SK-N-SH (cell line): ENCODE measurements around the gene LTK. TPM values are rescaled to one million over a fixed set of nuclear protein-coding genes. Genes with fewer than 3 reads are reported as not detected.

Experiments
- CTCF ChIA-PET: fragments of 300-600, 350-600 bp; formaldehyde crosslinking; extraction: SDS; loops from one replicate; lab custom pipeline; 2021; lab: Yijun Ruan, JAX
- POLR2A ChIA-PET: fragments of 350-600 bp; sonication (Branson Sonifier 250); formaldehyde crosslinking; extraction: SDS; loops from one replicate; lab custom pipeline; 2020; ENCODE audit warnings: antibody characterized with exemption, inconsistent platforms; lab: Yijun Ruan, JAX
- DNase-seq: peaks from one replicate; pipeline ENCODE4 v3.0.0; 2012
- H2AFZ ChIP-seq: fragments of 200-600 bp; sonication (generic); 2 replicates; pipeline ENCODE4 v1.8.1; 2016; ENCODE audit warnings: antibody characterized with exemption, mild to moderate bottlenecking, low read depth
- H3F3A ChIP-seq: fragments of 200-600 bp; sonication (generic); replicated peaks from 2 replicates; pipeline ENCODE3; 2016; ENCODE audit warnings: antibody characterized with exemption, mild to moderate bottlenecking; ENCODE audit not compliant: insufficient read depth
- H3K27ac ChIP-seq, 2 experiments: fragments of 200-500 bp in 1 of 2; fragments of 200-600 bp in 1 of 2; sonication (Bioruptor generic) in 1 of 2; sonication (generic), shearing (Covaris generic) in 1 of 2; 2 replicates each; pipeline versions ENCODE4 v1.5.1 to v1.6.1; 2014 to 2016; ENCODE audit warnings: low read depth in 2 of 2, inconsistent platforms in 1 of 2, low read length in 1 of 2, mild to moderate bottlenecking in 1 of 2, mixed read lengths in 1 of 2
- H3K27me3 ChIP-seq: fragments of 200-600 bp; sonication (generic), shearing (Covaris generic); 2 replicates; pipeline ENCODE4 v1.6.1; 2016; ENCODE audit warnings: mixed run types; ENCODE audit not compliant: insufficient read depth
- H3K36me3 ChIP-seq, 2 experiments: fragments of 200-500 bp in 1 of 2; fragments of 200-600 bp in 1 of 2; sonication (Bioruptor generic) in 1 of 2; sonication (generic) in 1 of 2; replicated peaks in 1 of 2; 2 replicates each; pipeline versions ENCODE3 to v1.5.1; 2014 to 2016; ENCODE audit warnings: low read length in 1 of 2, mild to moderate bottlenecking in 1 of 2; ENCODE audit not compliant: insufficient read depth in 2 of 2, control insufficient read depth in 1 of 2
- H3K4me1 ChIP-seq, 2 experiments: fragments of 200-500 bp in 1 of 2; fragments of 200-600 bp in 1 of 2; sonication (Bioruptor generic) in 1 of 2; sonication (generic), shearing (Covaris generic) in 1 of 2; 2 replicates each; pipeline versions ENCODE4 v1.5.1 to v1.6.1; 2014 to 2016; ENCODE audit warnings: low read depth in 1 of 2, low read length in 1 of 2, mixed run types in 1 of 2; ENCODE audit not compliant: insufficient read depth in 2 of 2, control insufficient read depth in 1 of 2
- H3K4me2 ChIP-seq: fragments of 200-600 bp; sonication (generic), shearing (Covaris generic); 2 replicates; pipeline ENCODE4 v1.6.1; 2017; ENCODE audit warnings: mixed run types
- H3K4me3 ChIP-seq, 2 experiments: fragments of 200-500 bp in 1 of 2; fragments of 200-600 bp in 1 of 2; sonication (Bioruptor generic) in 1 of 2; sonication (generic), shearing (Covaris generic) in 1 of 2; 2 replicates each; pipeline versions ENCODE4 v1.5.1 to v1.8.1; 2014 to 2016; ENCODE audit warnings: low read depth in 2 of 2, inconsistent platforms in 1 of 2, low read length in 1 of 2, mild to moderate bottlenecking in 1 of 2, mixed read lengths in 1 of 2, moderate library complexity in 1 of 2
- H3K79me2 ChIP-seq: fragments of 200-600 bp; sonication (generic); 2 replicates; pipeline ENCODE4 v1.8.1; 2017; ENCODE audit warnings: mild to moderate bottlenecking; ENCODE audit not compliant: insufficient read depth
- H3K9ac ChIP-seq: fragments of 200-600 bp; sonication (generic); 2 replicates; pipeline ENCODE4 v1.6.1; 2017; ENCODE audit warnings: mixed run types
- H3K9me2 ChIP-seq: fragments of 200-600 bp; sonication (generic); 2 replicates; pipeline ENCODE4 v1.6.1; 2017; ENCODE audit warnings: mixed run types
- H3K9me3 ChIP-seq: fragments of 200-600 bp; sonication (generic); 2 replicates; pipeline ENCODE4 v1.6.1; 2017; ENCODE audit warnings: mixed run types, mild to moderate bottlenecking, moderate library complexity
- H4K20me1 ChIP-seq: fragments of 200-600 bp; sonication (generic); 2 replicates; pipeline ENCODE4 v1.6.1; 2017; ENCODE audit warnings: mild to moderate bottlenecking, mixed run types; ENCODE audit not compliant: insufficient read depth
- CHD2 ChIP-seq: fragments of 150-350 bp; IDR thresholded peaks from 2 replicates; pipeline ENCODE4 v1.6.1; 2018; ENCODE audit warnings: low read length; ENCODE audit not compliant: partially characterized antibody
- ELF1 ChIP-seq: IDR thresholded peaks from 2 replicates; pipeline ENCODE4 v1.4.0; 2012
- EP300 ChIP-seq, 2 experiments: IDR thresholded peaks; 2 replicates each; pipeline versions ENCODE4 v1.4.0 to v1.6.1; 2012; ENCODE audit warnings: borderline replicate concordance in 1 of 2, low read depth in 1 of 2, low read length in 1 of 2
- EZH2phosphoT487 ChIP-seq: fragments of 200-600 bp; sonication (generic); IDR thresholded peaks from 2 replicates; pipeline ENCODE4 v1.6.1; 2017; ENCODE audit warnings: low read depth, mixed run types, mild to moderate bottlenecking, antibody characterized with exemption, moderate library complexity, borderline replicate concordance
- FOXJ3 ChIP-seq: sonication (generic); formaldehyde crosslinking; IDR thresholded peaks from 2 replicates; pipeline ENCODE4 v1.5.1; 2020; ENCODE audit warnings: mild to moderate bottlenecking, missing genetic modification reagents
- FOXM1 ChIP-seq: IDR thresholded peaks from 2 replicates; pipeline ENCODE4 v1.4.0; 2012; ENCODE audit warnings: low read depth, mild to moderate bottlenecking
- GABPA ChIP-seq: IDR thresholded peaks from 2 replicates; pipeline ENCODE4 v1.4.0; 2012; ENCODE audit warnings: low read depth, mild to moderate bottlenecking
- GATA2 ChIP-seq: sonication (generic); formaldehyde crosslinking; IDR thresholded peaks from 2 replicates; pipeline ENCODE4 v1.5.0; 2020; ENCODE audit warnings: mild to moderate bottlenecking, missing genetic modification reagents
- JUND ChIP-seq: IDR thresholded peaks from 2 replicates; pipeline ENCODE4 v1.4.0; 2012
- MEF2A ChIP-seq: IDR thresholded peaks from 2 replicates; pipeline ENCODE4 v1.4.0; 2012; ENCODE audit warnings: low read depth, borderline replicate concordance
- MXI1 ChIP-seq: IDR thresholded peaks from 2 replicates; pipeline ENCODE4 v1.6.1; 2012; ENCODE audit warnings: mild to moderate bottlenecking, low read depth, low read length, improper control_type of control experiment
- NRF1 ChIP-seq: IDR thresholded peaks from 2 replicates; pipeline ENCODE4 v1.6.1; 2012; ENCODE audit warnings: low read depth, mild to moderate bottlenecking, low read length
- POLR2AphosphoS5 ChIP-seq: IDR thresholded peaks from 2 replicates; pipeline ENCODE4 v1.6.1; 2012; ENCODE audit warnings: low read depth, low read length
- RAD21 ChIP-seq: IDR thresholded peaks from 2 replicates; pipeline ENCODE4 v1.6.1; 2012; ENCODE audit warnings: mild to moderate bottlenecking, low read length
- RCOR1 ChIP-seq: fragments of 150-350 bp; IDR thresholded peaks from 2 replicates; pipeline ENCODE4 v1.6.1; 2017; ENCODE audit warnings: antibody characterized with exemption, low read length
- RFX5 ChIP-seq: IDR thresholded peaks from 2 replicates; pipeline ENCODE4 v1.6.1; 2012; ENCODE audit warnings: mild to moderate bottlenecking, improper control_type of control experiment, low read length
- RXRA ChIP-seq: IDR thresholded peaks from 2 replicates; pipeline ENCODE4 v1.4.0; 2012; ENCODE audit warnings: low read depth, mild to moderate bottlenecking, borderline replicate concordance
- SIN3A ChIP-seq: IDR thresholded peaks from 2 replicates; pipeline ENCODE4 v1.6.1; 2012; ENCODE audit warnings: low read depth, mild to moderate bottlenecking, low read length, moderate library complexity, borderline replicate concordance
- SMC3 ChIP-seq: IDR thresholded peaks from 2 replicates; pipeline ENCODE4 v1.6.1; 2012; ENCODE audit warnings: low read depth, low read length, improper control_type of control experiment
- TAF1 ChIP-seq: IDR thresholded peaks from 2 replicates; pipeline ENCODE4 v1.6.1; 2012; ENCODE audit warnings: low read depth, mild to moderate bottlenecking, low read length, moderate library complexity, borderline replicate concordance
- TEAD4 ChIP-seq: IDR thresholded peaks from 2 replicates; pipeline ENCODE4 v1.4.0; 2012; ENCODE audit warnings: mild to moderate bottlenecking, borderline replicate concordance; ENCODE audit not compliant: insufficient read depth
- YY1 ChIP-seq: IDR thresholded peaks from 2 replicates; pipeline ENCODE4 v1.4.0; 2012; ENCODE audit warnings: low read depth, mild to moderate bottlenecking
- WGBS: methylation state at CpG from one replicate; pipeline ENCODE4 v1.1.6; 2017; ENCODE audit warnings: low lambda C conversion rate; 5-methylcytosine and 5-hydroxymethylcytosine counted together
- polyA plus RNA-seq, 3 experiments: library from polyadenylated mRNA; depleted of rRNA; stranded (reverse); fragments of >200 nt; gene quantifications; 2 replicates each; pipeline ENCODE4 v1.2.3, GENCODE V29; 2012
- TF ChIP-seq, protein P1 (sequence below): fragments of 150-350 bp; IDR thresholded peaks from 2 replicates; pipeline ENCODE4 v1.6.1; 2016; ENCODE audit warnings: mild to moderate bottlenecking, low read depth, low read length
- TF ChIP-seq, protein P2 (sequence below): IDR thresholded peaks from 2 replicates; pipeline ENCODE4 v1.4.0; 2012; ENCODE audit warnings: low read depth

Gene LTK
- polyA plus RNA-seq, 1 of the 3 experiments (the other 2 are of a cell fraction), result 0.07 TPM

DNA sequence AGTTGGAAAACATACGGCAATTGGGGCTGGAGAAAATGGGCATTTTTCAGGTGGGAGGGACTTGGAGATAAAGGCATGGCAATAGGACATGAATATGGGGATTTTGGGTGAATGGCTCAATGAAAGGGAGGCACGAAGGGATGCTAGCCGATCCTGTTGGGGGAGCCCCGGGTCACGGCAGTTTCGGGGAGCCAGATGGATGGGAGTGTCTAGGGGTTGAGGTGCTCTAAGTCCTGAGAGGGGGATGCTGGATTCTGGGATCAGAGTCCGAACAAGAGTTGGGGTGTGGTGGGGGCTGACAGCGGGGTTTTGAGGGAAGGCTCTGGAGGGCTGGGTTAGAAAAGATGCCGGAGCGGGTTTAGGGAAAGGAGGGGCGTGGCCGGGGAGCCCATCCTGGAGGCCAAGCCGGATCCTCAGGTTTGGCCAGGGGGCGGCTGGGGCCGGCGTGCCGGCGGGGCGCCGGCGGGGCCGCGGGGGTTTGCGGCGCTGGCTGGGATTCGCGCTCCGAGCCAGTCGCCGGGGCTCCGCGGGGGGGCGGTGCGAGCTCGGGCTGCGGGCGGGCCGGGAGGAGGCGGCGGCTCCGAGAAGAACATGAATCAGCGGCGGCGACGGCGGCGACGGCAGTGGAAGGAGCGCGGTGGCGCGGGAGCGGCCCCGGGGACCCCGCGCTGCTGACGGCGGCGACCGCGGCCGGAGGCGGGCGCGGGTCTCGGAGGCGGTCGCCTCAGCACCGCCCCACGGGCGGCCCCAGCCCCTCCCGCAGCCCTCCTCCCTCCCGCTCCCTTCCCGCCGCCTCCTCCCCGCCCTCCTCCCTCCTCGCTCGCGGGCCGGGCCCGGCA, 45.0 kb upstream of the LTK start, which contains the start of gene TYRO3:
Gene TYRO3 (plus strand): TSS at position 813 of the 839 bp plus-strand sequence. CDS start 46 bp downstream, outside the sequence.
- Histone ChIP-seq H3K4me2 (peak within 1 kb of the TSS; percentile 97), H3K4me3 (peak within 1 kb of the TSS; percentile 58 to 76), H2AFZ (peak within 1 kb of the TSS; percentile 89; the same call in 1 of the 2 replicates), H4K20me1 (no peaks in the 10 kb centered on the region), H3K9me2 (no peaks in the 10 kb centered on the region), H3K4me1 (peaks cover 4 to 22% of the 10 kb centered on the region in 2 experiments; a peak in 3 of 4 replicates), H3K27ac (peak within 1 kb of the TSS; percentile 30 to 45), H3K36me3 (no peaks in the 10 kb centered on the region), H3K9ac (peak within 1 kb of the TSS; percentile 63), H3K79me2 (no peaks in the 10 kb centered on the region)
- ChIA-PET POLR2A (interaction anchor here (0.5 to 2.2 kb wide), 4 partner anchors 14 to 269 kb away, joined by 3 to 16 read pairs (median 3); partner anchors contain the start of genes MAPKBP1 and RPAP1), CTCF (interaction anchor here (0.6 to 2.6 kb wide), 47 partner anchors 10 to 414 kb away, joined by 3 to 20 read pairs (median 4); partner anchors contain the start of genes MGA and RPAP1)
- TF ChIP-seq GATA2 (CRISPR knock-in tag) (peak; percentile 2; the same call in 1 of the 2 replicates), EZH2phosphoT487 (no peak), MXI1 (peak; percentile 25; the same call in 1 of the 2 replicates), NRF1 (no peak), FOXM1 (no peak)
- TF ChIP-seq, protein P1, sequence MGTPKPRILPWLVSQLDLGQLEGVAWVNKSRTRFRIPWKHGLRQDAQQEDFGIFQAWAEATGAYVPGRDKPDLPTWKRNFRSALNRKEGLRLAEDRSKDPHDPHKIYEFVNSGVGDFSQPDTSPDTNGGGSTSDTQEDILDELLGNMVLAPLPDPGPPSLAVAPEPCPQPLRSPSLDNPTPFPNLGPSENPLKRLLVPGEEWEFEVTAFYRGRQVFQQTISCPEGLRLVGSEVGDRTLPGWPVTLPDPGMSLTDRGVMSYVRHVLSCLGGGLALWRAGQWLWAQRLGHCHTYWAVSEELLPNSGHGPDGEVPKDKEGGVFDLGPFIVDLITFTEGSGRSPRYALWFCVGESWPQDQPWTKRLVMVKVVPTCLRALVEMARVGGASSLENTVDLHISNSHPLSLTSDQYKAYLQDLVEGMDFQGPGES, result no peak
- TF ChIP-seq, all 33 proteins: peak for 2
- no peaks in the 10 kb centered on the region for H3K9me3 ChIP-seq
- peaks cover 23% of the 10 kb centered on the region for H3F3A ChIP-seq
- DNase-seq, result peak; percentile 93
- 6% methylated on average over 9 of the region's 81 CpGs for WGBS
- no peaks in the 10 kb centered on the region for H3K27me3 ChIP-seq

DNA sequence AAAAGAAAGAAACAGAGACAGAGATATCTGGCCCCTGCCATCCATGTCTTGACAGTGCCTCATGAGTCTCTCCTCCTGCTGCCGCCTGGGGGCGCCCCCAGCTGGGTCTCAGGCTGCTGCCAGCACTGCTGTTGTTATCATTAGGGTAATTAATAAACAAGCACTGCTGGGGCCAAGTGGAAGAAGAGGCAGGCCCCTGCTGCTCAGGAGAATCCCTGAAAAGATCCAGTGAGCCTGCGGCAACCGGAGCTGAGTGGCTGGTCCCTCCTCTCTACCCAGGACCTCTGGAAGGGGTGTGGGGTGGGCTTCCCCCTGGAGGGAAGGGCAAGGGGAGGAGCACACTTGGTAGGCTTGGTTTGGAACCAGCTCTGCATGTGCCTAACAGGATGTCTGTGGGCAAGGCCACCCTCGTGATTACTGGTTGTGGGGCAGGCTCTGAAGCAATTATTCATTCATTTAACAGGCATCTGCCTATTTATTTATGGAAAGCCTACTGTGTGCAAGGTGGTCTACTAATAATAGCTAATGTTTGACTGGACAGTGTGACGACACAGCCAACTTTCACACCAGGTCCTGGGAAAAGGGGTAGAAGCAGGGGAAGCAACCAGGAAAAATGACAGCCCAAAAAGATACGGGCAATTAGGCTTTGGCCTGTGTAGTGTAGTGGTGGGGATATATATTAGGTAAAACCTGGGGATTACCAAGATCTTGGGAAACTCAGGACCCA, 44.2 kb upstream of the LTK start:
- H3K9me2 ChIP-seq, result no peaks in the 10 kb centered on the region
- CTCF ChIA-PET, result interaction anchor here (0.6 to 2.6 kb wide), 49 partner anchors 9 to 415 kb away, joined by 3 to 20 read pairs (median 4); partner anchors contain the start of genes MGA and RPAP1
- H4K20me1 ChIP-seq, result no peaks in the 10 kb centered on the region
- H3K9me3 ChIP-seq, result no peaks in the 10 kb centered on the region
- peak overlapping the region; percentile 30 to 45 for H3K27ac ChIP-seq
- H3K27me3 ChIP-seq, result no peaks in the 10 kb centered on the region
- H3F3A ChIP-seq, result peaks cover 23% of the 10 kb centered on the region
- peak overlapping the region; percentile 47; the same call in 1 of the 2 replicates for H3K9ac ChIP-seq
- peak overlapping the region; percentile 83 for H3K4me2 ChIP-seq
- peak; percentile 89 for DNase-seq
- peaks cover 4 to 21% of the 10 kb centered on the region in 2 experiments; a peak in 3 of 4 replicates for H3K4me1 ChIP-seq
- peak overlapping the region; percentile 64; the same call in 1 of the 2 replicates for H2AFZ ChIP-seq
- no peaks in the 10 kb centered on the region for H3K36me3 ChIP-seq
- no peaks in the 10 kb centered on the region for H3K79me2 ChIP-seq
- 11% methylated on average over 7 of the region's 7 CpGs for WGBS
- POLR2A ChIA-PET, result interaction anchor here (0.5 to 2.2 kb wide), 4 partner anchors 14 to 268 kb away, joined by 3 to 16 read pairs (median 3); partner anchors contain the start of genes MAPKBP1 and RPAP1
- H3K4me3 ChIP-seq, result peak overlapping the region; percentile 58 to 60
- peak; percentile 81 for TF ChIP-seq SMC3
- peak; percentile 74 for TF ChIP-seq MXI1
- no peak for TF ChIP-seq POLR2AphosphoS5
- TF ChIP-seq NRF1, result no peak
- no peak for TF ChIP-seq FOXM1
- TF ChIP-seq RAD21, result peak; percentile 84
- TF ChIP-seq RCOR1, result no peak
- no peak for TF ChIP-seq JUND
- TF ChIP-seq MEF2A, result no peak
- TF ChIP-seq GABPA, result no peak
- no peak for TF ChIP-seq RXRA
- peak; percentile 67 for TF ChIP-seq FOXJ3
- TF ChIP-seq ELF1, result no peak
- TF ChIP-seq SIN3A, result no peak
- TF ChIP-seq RFX5, result no peak
- TF ChIP-seq, protein P2, sequence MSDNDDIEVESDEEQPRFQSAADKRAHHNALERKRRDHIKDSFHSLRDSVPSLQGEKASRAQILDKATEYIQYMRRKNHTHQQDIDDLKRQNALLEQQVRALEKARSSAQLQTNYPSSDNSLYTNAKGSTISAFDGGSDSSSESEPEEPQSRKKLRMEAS, result peak; percentile 38
- 0 out of 4 replicates have a peak, but pooled peaks of 1 of the 2 experiments have one; percentile 17 for TF ChIP-seq EP300 (IDR thresholded peaks at IDR 0.05; ENCODE audit: borderline replicate concordance in 1 of 2, low read depth in 1 of 2, low read length in 1 of 2)
- TF ChIP-seq TAF1, result no peak
- peak; percentile 8; the same call in 1 of the 2 replicates for TF ChIP-seq GATA2 (CRISPR knock-in tag)
- no peak for TF ChIP-seq YY1
- TF ChIP-seq CHD2, result no peak
- TF ChIP-seq TEAD4, result no peak
